Epidermal melanocyte (primary cell): ENCODE data around the gene KRCC1.
A peak's percentile ranks its signal among the peaks of the same experiment; 100 is the strongest.
"Not testable (repeated sequence)": the region's sequence is repeated elsewhere in the genome, so short reads cannot be mapped to it uniquely, and the experiment has no call there.

Experiments used
- DNase-seq: peaks from one replicate; pipeline ENCODE4 v3.0.0; 2011; ENCODE audit warnings: low spot score; ENCODE audit not compliant: insufficient read length

The KRCC1 gene

DNA sequence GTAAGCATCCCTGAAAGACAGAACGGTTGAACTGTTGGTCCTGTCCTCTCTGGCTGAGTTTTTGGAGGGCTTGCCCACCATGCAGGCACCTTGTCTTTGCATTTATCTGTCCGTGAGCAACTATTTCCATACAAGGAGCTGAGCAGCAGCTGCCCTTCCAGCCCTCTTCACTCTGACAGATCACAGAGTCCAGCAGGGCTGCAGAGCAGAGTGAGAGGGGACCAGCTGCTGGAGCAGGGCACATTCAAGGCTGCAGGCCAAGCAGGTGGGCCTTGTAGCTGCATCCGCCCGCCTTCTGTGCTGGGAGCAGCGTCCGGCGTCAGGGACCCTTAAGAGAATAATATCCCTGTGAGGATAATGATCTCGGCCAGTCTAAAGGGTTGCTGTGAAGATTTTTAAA lies 21.5 kb upstream of the KRCC1 start:
- no peak for DNase-seq

DNA sequence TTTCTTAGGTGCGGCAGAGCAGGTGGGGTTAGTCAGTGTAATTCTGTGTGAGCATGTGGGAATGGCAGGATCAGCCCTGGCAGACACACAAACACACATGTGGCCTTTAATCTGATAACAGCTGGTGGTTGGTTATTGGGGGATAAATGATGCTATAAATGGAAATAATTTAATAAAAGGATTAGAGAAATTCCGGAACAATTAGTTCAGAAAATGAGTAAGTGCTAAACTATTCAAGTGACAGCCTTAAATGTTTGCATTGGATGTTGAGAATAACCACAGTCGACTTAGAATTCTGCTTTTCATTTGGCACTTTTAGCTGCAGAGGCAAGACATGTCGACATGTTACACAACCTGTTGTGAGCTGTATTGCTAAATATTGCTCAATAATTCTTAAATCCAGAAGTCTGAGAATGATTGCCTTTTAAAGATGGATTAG lies 19.3 kb upstream of the KRCC1 start:
- DNase-seq, result no peak

DNA sequence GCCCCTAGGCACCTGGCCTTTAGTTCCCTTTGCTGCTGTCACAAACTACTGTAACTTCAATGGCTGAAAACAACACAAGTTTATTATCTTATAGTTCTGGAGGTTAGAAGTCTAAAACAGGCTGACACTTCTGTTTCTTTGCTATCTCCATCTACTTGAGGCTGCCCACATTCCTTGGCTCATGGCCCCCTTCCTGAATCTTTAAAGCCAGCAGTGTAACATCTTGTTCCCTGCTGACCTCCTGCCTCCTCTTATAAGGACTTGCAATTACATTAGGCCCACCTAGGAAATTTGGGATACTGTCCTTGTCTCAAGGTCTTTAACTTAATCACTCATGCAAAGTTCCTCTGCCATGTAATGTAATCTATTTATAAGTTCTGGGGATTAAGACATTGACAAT lies 18.6 kb upstream of the KRCC1 start:
- DNase-seq, result no peak

DNA sequence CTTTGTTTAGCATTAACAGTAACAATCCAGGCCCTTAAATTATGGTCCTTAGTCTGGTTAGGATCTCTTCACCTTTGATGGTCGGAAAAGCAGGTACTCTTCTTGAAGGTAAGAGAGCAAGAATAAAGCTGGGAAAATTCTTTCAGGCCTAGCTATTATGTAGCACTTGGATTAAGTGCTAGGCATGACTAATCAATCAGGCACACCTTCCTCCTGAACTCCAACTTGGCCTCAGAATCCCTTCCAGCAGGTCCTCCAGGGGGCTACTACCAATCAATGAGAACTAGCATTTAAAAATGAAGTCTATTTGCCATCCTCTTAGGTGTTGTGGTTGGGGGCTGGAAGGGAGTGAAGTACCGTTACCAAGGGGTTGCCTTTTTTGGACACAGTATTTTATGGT lies 15.8 kb upstream of the KRCC1 start:
- DNase-seq, result no peak

DNA sequence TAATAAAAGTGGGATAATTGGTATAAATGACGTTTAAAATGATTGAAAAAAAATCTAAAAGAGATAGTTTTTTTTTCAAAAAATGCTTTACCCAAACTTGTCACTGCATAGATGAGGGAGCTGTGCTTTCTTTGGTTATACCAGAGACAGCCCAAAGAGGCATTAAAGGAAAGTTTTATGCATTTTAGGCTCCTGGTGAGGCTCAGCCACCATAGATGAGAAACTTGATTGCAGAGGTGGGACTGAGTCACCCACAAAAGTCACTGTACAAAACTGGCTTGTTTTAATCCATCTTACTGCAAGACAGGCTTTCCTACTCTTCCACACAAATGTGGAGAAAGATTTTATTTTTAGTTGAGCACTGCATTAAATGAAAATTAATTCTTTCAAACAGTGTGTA lies 14.5 kb upstream of the KRCC1 start:
- no peak for DNase-seq

DNA sequence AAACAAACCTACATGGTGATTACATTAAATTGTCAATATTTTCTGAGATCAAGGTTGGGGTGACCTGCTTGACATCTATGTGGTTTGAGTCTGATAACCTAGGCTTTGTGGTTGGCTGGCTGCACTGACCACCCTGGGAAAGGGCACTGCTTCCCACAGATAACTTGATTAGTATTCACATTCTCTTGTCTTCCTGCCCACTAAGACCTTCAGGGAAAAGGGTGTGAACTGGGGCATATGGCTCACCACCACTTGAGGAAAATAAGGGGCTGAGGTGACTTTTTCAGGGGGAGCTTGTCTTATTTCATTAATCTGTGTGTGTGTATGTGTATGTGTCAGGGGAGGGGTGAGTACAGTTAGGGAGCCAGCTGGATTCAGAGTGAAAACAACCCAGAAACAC lies 13.5 kb upstream of the KRCC1 start:
- DNase-seq, result no peak

DNA sequence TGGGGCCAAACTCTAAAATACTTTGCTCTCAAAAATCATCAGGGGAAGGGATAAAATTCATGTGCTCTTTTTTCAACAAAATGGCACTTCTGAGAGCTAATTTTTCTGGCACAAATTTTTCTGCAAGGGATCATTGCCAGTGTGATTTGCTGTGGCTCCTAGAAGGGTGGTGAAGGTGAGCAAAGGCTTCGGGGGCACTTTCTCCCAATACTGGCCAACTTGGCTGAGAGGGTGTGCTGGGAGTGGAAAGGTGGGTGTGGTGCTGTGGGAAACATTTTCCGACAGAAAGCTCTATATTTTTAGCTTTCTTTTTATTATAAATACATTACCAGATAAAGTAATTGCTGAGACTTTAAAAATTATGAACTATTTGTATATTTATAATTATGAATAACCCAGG lies 12.5 kb upstream of the KRCC1 start:
- no peak for DNase-seq

- DNase-seq, result no peak
Measured at GRCh38 chr2:88067598-88067997, 12.0 kb upstream of the KRCC1 start, which contains the start of gene SMYD1. TSS of gene SMYD1 (plus strand) at chr2:88067825. CDS start at chr2:88067865, 40 bp downstream.

DNA sequence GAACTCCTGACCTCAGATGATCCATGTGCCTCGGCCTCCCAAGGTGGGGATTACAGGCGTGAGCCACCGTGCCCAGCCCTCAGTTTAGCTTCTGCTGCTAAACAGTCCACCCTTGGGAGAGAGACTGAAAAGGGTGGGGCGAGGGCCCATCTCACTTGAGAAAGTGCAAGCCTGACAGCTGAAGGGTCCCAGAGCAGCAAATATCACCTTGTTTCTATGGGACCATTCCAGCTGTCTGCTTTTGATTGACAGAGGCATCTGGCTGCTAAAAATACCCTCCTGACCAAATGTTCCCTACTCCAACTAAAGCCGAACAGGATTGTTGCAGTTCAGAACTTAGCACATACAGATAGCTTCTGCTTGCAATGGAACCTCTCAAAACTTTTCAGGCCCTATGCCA lies 11.6 kb upstream of the KRCC1 start:
- no peak for DNase-seq

DNA sequence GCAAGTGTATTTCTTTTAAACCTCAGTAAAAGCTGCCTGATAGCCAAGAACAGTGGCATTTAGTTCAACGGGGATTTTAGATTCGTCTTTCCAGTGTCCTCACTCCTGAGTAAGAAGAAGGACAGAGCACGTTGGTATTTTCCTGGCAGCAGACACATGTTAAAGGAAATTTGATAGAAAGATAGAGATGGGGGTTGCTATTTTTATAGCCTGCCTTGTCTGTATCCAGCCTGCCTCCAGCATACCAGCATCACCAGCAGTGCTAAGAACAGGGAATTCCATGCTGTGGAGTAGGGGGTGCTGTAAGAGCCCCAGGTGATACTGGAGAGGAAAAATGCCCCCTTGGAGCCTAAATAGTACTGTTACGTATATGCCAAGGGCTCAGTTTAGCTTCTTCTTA lies 11.0 kb upstream of the KRCC1 start:
- DNase-seq, result no peak

DNA sequence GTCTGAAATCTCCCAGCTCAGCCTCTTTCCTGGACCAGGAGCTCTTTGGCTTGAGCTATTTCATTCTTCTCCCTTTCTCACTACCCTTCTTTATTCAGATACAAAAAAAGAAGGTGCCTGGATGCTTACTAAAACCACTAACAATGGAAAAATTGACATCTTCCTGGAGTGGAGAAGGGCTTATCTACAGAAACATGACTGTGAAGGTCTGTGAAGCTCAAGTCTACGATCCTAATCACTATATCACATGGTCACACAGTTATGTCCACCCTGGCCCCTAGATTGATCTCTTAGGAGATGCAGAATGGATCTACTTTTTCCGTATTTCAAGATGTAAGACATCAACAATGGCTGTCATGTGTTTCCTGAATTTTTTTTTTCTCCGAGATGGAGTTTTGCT lies 5.7 kb upstream of the KRCC1 start:
- no peak for DNase-seq

DNA sequence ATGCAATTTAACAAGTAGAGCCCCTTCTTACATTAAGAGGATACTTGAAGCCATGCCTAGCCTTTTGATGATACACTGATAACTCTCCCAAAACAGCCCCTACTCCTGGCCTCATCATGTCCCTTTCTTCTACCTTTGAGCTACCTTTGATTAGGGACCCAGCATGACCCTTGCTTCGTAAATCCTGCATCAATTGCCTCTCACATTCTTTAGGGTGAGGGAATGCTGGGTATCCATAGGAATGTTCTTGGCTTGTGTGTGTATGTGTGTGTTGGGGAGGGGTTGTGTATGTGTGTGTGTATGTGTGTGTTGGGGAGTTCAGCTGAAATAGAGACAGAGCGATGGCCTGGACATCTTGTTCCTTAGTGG lies 5.3 kb upstream of the KRCC1 start:
- no peak for DNase-seq

DNA sequence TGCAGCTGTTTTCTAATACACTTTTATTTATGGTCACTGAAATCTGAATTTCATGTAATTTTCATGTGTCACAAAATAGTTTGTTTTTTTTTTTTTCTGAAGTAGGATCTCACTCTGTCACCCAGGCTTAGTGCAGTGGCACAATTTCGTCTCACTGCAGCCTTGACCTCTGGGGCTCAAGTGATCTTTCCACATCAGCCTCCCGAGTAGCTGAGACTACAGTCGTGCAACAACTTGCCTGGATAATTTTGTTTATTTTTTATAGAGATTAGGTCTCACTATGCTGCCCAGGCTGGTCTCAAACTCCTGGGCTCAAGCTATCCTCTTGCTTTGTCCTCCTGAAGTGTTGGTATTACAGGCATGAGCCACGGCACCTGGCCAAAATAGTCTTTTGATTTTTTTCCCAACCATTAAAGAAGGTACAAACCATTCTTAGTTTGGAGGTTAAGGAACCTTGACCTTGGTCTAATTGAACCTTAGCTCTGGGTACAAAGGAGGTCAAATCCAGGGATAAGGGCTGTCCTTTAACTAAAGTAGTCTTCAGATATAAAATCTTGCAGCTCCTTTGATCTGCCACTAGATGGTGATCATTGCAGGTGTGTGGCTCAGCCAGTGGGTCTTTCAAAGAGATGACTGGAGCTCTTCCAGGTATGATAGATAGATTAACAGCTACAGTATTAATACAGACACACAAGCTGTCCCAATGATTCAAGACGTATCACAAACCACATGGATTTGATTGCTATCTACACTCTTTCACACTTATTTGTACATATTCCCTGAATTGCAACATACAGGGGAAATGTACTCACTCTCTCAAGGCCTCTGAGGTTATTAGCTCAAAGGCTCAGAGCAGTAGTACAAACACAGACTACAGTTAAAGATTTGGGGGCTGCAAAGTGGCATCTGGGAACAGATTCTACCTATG lies 4.7 kb upstream of the KRCC1 start:
- DNase-seq, result peak; percentile 82

GRCh38 chr2:88058191-88058590 lies 2.6 kb upstream of the KRCC1 start:
- no peak for DNase-seq

GRCh38 chr2:88057437-88057844 lies 1.9 kb upstream of the KRCC1 start:
- DNase-seq, result no peak

DNA sequence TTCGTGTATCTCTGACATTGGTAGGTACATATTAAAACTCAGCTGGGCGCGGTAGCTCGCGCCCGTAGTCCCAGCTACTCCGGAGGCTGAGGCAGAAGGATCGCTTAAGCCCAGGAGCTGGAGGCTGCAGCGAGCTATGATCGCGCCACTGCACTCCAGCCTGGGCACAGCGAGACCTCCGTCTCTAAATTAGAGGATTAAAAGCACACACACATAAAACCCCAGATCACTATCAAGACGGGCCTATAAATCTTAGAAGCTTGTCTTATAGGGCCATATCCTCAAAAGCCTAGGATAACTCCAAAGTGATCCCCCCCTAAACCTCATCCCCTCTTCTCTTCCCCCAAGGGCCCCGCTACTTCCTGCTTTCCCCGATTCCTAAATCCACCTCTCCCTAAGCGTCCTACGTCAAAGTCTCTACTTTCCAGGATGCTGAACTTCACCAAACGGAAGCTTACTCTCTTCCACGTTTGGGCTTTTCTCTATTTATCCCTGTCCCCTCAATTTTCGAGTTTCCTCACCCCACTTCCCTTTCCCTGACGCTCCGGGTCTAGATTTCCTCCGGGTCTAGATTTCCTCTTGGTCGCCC lies 707 bp downstream of the KRCC1 start:
- no peak for DNase-seq

DNA sequence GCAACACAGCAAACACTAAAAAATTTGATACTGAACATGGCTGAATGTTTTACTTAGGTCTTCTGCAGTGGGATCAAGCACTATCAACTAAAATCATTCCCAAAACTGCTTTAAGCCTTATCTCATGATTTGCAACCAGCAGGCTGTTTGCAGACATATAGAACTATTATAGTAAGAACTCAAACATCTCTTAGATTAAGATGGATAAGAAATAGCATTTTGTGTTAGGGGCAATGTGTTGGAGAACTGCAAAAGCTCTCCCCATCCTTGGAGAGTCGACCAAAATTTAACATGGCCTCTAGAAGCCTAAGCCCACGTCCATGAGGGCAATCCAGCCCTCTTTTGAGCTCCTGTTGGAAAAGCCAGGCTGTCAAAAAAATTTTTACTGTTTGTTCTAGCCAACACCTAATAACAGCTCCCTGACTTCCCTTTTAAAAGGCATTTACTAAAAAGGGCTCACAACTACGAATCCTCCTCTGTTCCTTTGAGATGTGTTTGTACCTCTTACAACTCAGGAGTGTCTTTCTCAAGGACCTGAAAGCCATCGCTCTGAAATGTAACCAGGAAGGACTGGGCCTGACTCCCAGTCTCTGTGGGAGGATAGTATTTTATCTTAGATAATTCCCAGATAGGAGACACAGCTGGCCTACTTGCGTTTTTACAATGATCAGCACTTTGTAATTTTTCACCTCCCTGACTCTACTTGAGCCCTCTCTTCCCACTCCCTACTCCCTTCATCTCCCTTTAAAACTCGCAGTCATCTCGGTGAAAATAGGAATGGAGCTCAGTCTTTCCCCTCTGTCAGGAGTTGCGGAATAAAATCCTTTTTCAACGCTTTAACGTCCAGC lies 1.4 kb downstream of the KRCC1 start:
- no peak for DNase-seq

GRCh38 chr2:88053296-88053695 lies 2.3 kb downstream of the KRCC1 start:
- DNase-seq, result peak; percentile 45

DNA sequence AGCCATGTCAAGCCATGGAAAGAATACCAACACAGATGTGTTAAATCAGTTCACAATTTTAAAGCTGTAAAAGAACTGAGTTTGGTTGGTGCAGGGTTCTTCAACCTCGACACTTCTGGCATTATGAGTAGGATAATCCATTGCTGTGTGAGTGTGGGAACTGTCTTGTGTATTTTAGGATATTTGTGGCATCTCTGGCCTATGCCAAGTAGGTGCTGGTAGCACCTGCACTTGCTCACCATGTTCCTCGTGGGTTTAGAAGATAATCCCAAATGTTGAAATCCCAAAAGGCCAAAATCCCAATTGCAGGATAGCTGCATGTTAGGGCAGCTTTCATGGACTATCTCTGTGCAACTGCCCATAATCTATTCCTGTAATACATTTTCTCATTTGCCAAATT lies 3.8 kb downstream of the KRCC1 start:
- DNase-seq, result no peak

- DNase-seq, result no peak
Measured at GRCh38 chr2:88049622-88050021, 6.0 kb downstream of the KRCC1 start.

DNA sequence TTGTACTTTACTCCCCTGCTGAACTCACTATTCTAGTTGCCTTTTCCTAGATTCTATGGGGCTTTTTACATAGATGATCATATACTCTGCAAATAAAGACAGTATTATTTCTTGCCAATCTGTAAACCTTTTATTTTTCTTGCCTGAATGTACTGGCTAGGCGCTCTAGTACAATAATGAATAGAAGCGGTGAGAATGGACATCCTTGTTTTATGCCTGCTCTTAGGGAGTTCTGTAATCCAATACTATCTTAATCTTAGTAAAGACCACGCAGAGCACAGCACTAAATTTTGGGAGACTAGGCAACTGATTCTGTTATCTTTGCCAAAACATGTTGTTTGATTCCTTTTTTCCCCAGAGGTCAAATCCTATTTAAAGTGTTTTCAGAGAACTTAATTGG lies 7.0 kb downstream of the KRCC1 start:
- no peak for DNase-seq

- not testable (repeated sequence) for DNase-seq
Measured at GRCh38 chr2:88045561-88045960, 10.0 kb downstream of the KRCC1 start.
